HG03060 (cell line): ENCODE results near the gene ARMCX2.
A peak's percentile ranks its signal among the peaks of the same experiment; 100 is the strongest.
"Not testable (repeated sequence)": the region's sequence is repeated elsewhere in the genome, so short reads cannot be mapped to it uniquely, and the experiment has no call there.

Source experiments
- ATAC-seq: cut with Tn5 transposase; IDR thresholded peaks from one replicate; pipeline ENCODE4 v1.9.1; 2021; ENCODE audit warnings: low read depth, moderate number of reproducible peaks; ENCODE audit not compliant: unreplicated experiment

ARMCX2 gene

DNA sequence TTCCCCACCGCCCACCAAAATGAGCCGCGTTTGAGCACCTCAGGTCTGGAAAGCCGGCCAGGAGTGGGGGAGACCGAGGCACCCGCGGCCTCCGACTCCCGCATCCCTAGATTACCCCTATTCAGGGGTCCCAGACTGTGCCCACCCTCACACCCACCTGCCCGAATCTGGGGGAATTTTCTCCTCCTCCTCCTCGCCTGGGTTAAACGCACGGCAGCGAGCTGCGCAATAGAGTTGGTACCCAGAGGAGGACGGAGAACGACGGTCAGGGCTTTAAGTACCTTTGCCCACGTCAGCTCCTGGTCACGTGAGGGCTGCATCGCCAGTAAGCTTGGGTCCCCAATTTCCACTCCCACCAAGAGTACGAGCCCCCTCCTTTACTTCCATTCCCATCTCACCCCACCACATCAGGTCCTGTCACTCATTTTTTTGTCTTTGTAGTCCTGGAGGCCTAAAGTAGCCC is at the start of gene ARMCX2:
Gene ARMCX2, minus strand, starts transcription at position 250 of the 463 bp plus-strand sequence. CDS start 2,262 bp downstream, outside the sequence.
- ATAC-seq = no peak

GRCh38 chrX:101709384-101709783 is 49.7 kb upstream of the ARMCX2 start:
- no peak for ATAC-seq

- no peak for ATAC-seq
These were observed 48.5 kb upstream of the ARMCX2 start for GRCh38 chrX:101708163-101708562.

DNA sequence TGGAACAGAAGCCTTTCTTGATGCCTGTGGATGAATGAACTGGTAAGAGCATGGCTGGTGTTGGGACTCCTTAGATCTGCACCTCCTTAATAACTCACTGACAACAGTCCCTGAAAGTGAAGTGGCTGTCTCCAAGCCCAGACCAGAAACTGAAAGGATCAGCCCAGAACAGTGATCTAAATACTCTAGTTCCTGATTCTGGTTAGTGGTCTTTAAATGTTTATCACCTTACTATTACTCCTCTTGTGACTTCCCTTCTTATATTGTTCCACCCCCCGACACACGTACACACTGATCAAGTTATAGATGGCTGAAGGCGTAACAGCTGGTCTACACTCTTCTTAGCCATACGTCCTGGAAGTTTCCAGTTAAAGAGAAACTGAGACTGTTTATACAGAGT is 33.8 kb upstream of the ARMCX2 start:
- ATAC-seq = no peak

DNA sequence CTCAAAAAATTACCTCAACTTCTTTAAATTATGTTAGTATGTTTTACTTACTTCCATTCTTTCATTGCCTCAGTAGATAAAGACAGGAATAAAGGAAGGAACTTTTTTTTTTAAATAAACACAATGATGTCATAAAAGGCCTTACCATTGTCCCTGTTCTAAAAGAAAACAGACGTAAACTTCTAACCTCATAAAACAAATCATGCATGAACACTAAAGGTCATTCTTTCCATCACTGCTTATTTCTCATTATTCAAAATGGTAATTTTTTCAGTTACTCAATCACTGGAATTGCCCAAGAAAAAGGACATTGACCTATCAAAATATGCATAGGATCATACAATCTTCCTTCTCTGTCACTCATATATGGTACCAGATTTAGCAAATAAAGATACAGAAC is 32.2 kb upstream of the ARMCX2 start:
- no peak for ATAC-seq

DNA sequence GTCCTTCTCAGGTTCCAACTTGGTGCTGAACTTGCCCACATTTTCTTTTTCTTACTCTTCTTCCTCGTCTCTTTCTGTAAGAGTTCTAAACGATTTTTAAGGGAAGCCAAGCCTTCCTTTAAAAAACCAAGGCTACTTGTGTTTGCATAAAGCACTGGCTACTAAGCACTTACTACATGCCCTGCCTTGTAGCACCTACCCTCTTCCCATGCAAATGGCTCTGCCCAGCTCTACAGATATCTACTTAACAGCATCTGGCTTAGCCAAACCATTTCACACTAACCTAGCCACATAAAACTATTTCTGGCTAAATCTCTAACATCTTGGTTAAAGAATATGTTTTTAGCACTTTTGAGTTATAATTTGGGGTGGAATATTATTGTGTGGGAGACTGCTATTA is 26.9 kb upstream of the ARMCX2 start:
- no peak for ATAC-seq

DNA sequence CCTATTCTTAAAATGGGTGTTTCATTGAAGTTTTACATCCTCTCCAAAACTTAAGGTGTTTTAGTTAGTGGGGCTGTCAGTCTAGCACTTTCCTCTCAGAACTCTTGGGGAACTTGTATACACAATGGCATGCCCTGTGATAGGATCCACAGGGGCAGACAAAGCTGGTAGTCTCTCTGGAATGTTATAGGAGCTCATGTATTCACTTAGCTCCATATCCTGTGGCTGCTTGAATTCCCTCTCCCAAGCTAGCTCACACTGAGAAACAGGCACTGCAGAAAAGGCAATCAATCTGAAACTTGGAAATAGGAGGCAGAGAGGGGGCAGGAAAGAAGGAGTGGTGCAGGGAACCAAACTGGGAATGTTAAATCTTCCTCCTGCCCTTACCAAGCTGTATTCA is 26.3 kb upstream of the ARMCX2 start:
- ATAC-seq = no peak

DNA sequence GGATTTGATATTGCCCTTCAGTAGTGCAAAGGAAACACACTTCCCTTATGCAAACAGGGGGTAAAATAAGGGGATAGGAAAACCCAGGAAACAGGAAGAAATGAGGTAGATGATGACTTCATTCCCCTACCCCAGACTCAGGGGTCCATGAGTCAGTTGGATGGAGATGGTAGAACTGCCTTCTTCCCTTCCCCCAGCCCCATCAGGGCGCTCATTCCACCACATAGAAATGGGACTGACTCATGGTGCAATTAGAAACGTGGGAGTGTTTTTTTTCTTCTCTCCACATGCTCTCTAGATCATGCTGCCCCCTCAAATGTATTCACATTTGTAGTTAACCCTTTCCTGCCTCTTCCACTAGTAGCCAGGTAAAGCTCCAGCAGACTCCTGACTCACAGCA is 23.1 kb upstream of the ARMCX2 start:
- no peak for ATAC-seq

- ATAC-seq = no peak
These were observed 17.4 kb upstream of the ARMCX2 start for GRCh38 chrX:101677028-101677427.

DNA sequence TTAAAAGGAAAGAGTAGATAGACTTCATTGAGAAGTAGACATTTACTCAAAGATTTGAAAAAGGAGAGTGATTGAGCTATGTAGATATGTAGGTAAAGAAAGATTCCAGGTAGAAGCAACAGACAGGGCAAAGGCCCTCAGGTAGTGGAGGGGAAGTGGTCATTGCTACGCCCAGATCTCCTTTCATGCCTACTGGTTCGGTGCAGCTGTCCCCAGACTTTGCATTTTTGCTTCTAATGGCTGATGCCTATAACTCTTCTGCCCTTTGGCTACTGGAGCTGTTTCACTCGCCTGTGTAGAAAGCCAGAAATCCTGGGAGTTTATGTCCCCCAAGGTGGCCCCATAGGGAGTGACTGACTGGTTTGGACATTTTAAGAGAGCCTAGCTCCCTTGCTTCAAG is 16.9 kb upstream of the ARMCX2 start:
- ATAC-seq = no peak

- ATAC-seq = no peak
These were observed 8.5 kb upstream of the ARMCX2 start for GRCh38 chrX:101668143-101668542.

- no peak for ATAC-seq
These were observed 774 bp downstream of the ARMCX2 start for GRCh38 chrX:101658661-101659491.

DNA sequence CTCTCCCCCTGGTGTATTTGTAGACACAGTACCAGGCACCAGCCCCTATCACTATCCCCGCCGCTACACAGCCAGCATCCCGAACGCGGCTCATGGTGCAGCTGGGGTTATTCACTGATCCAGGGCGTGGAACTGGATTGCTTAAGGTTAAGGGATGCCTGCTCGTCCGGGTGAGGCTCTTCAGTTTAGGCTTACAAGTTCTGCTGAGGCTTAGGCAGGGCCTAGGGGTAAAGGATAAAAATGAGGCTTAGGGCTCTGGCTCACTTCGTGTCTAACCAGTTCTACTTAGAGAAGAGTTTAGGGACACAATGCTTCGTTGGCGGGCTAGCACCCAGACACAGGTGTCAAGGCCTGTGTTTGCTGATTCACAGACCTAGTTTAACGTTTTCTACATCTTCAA is 2.2 kb downstream of the ARMCX2 start:
- no peak for ATAC-seq

GRCh38 chrX:101656817-101657216 is 2.8 kb downstream of the ARMCX2 start:
- no peak for ATAC-seq

- ATAC-seq = no peak
These were observed 4.1 kb downstream of the ARMCX2 start for GRCh38 chrX:101655534-101655933.

DNA sequence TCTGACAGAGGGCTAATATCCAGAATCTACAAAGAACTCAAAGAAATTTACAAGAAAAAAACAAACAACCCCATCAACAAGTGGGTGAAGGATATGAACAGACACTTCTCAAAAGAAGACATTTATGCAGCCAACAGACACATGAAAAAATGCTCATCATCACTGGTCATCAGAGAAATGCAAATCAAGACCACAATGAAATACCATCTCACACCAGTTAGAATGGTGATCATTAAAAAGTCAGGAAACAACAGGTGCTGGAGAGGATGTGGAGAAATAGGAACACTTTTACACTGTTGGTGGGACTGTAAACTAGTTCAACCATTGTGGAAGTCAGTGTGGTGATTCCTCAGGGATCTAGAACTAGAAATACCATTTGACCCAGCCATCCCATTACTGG is 11.9 kb downstream of the ARMCX2 start:
- not testable (repeated sequence) for ATAC-seq

GRCh38 chrX:101642093-101642492 is 17.6 kb downstream of the ARMCX2 start:
- no peak for ATAC-seq

DNA sequence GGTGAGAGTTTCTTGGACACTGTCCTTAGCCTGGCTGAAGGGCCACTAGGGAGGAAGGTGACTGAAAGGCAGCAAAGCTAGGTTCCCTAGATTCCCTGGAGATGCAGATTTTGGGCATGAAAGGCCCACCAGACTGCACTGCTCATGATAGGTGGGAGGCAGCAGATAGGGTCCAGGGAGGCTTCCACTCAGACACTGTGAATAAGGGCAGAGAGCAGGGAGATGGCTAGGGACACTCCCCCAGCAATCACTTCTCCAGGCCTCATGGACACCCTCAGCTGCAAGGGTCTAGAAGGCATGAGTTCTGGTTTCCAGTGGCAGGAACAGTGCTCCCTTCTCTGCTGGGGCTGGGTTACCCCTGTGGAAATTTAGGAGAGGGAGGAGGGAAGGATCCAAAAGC is 20.1 kb downstream of the ARMCX2 start:
- ATAC-seq = no peak

DNA sequence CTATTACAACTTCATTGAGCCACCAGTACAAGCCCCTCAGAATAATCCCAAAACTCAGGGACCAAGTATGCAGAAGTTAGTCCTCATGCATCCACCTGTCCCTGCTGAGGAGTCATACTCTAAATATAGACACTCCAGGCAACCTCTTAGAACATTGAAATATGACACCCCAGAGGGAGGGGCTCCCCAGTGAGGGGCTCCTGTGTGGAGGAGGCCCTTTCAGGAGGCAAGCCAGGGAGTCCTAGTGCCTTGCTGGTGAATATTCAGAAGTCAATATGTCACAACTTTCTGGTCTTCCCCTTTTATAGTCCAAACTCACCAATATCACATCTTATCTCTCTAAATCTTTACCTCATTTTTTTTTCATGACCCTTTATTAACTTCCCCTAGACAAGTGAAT is 40.3 kb downstream of the ARMCX2 start:
- no peak for ATAC-seq

DNA sequence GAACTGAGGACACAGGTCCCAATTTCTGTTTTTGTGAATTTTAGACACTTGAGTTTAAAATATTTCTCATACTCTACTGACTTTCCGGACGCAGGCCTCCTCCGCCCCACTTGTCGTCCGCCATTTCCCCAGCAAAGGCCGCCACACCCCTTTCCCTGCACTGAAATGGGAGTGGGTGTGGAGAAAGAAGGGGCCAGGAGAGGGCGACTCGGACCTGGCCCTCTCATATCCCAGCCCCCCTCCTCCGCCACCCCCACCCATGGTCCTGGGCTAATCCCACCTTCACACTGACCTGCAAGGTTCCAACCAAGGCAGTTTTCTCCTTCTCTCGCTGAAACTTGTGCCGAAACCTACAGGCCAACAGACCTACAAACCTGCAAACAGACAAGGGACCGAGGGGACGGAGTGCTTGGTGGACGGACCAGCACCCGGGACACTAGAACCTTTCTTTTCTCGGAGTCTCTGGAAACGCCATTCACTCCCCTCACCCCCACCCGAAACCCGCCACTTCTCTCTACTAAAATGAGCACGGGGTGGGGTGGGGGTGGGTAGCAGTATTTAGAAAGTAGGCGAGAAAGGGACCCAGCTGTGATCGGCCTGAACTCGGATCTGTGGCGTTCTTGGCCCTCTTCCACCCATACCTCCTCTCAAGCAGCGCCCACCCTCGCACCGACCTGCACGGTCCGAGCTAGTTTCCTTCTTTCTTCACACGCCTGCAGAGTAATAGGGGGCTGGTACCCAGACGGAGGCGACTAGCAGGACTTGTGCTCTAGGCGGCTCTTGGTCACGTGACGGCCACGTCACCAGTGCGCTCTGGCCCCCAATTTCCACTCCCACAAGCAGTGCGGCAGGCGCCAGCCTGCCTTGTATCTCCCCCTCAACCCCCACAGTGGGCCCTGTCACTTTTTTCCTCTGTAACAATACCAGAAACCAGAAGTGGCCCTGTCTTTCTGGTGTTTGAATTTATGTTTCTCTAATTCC is 42.1 kb downstream of the ARMCX2 start, which contains the start of gene ARMCX6:
Gene ARMCX6, minus strand, starts transcription at position 790 of the 981 bp plus-strand sequence. CDS start 1,380 bp downstream, outside the sequence.
- peak; percentile 85 for ATAC-seq

DNA sequence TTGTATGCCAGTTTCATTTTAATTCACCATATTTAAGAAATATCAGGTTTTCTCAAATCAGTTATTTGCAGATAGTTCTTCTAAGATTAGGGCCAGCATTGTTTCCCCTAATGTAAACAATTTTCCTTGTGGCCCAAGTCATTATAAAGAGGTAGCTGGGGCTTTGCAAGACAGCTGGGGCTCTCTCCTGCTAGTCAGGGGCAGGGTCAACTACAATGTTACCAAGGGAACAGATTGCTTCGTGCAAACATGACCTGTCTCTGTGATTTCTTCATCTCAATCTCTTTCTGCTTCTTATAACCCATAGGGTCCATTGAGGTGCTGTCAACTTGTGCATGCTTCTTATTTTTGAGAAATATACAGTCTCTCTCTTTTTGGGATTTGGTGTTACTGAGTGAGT is 53.9 kb downstream of the ARMCX2 start:
- ATAC-seq = no peak
